NB4 (cell line): Measurements from ENCODE around the gene CREBBP.

ENCODE experiments used
- CTCF ChIP-seq: IDR thresholded peaks from one replicate; pipeline ENCODE4 v1.5.1; 2012; ENCODE audit warnings: low read depth, low read length
- MAX ChIP-seq: IDR thresholded peaks from 2 replicates; pipeline ENCODE4 v1.6.1; 2011; ENCODE audit warnings: low read depth, low read length
- POLR2A ChIP-seq: IDR thresholded peaks from 2 replicates; pipeline ENCODE4 v1.6.1; 2011; ENCODE audit warnings: mild to moderate bottlenecking; ENCODE audit not compliant: insufficient read length; ENCODE audit errors: extremely low read depth

GRCh38 chr16:3800477-3801270, 79.8 kb downstream of the CREBBP start:
- no peak for TF ChIP-seq CTCF
- TF ChIP-seq POLR2A = no peak
- no peak for TF ChIP-seq MAX
